GM18499 (cell line): ENCODE data around the gene TSR3.
"Not testable (repeated sequence)": the region's sequence is repeated elsewhere in the genome, so short reads cannot be mapped to it uniquely, and the experiment has no call there.

ENCODE experiments used
- ATAC-seq: cut with Tn5 transposase; IDR thresholded peaks from one replicate; pipeline ENCODE4 v1.9.1; 2021; ENCODE audit warnings: moderate number of reproducible peaks; ENCODE audit not compliant: insufficient read depth, unreplicated experiment

TSR3 gene

GRCh38 chr16:1340730-1341494 lies 10.8 kb downstream of the TSR3 start:
- no peak for ATAC-seq

GRCh38 chr16:1338855-1339675 lies 12.6 kb downstream of the TSR3 start:
- ATAC-seq: no peak

GRCh38 chr16:1338119-1338730 lies 13.5 kb downstream of the TSR3 start:
- ATAC-seq: no peak

GRCh38 chr16:1337486-1337885 lies 14.2 kb downstream of the TSR3 start:
- no peak for ATAC-seq

GRCh38 chr16:1336619-1337018 lies 15.1 kb downstream of the TSR3 start:
- no peak for ATAC-seq

GRCh38 chr16:1335996-1336395 lies 15.7 kb downstream of the TSR3 start:
- no peak for ATAC-seq

- no peak for ATAC-seq
These were observed 16.3 kb downstream of the TSR3 start for GRCh38 chr16:1335211-1335971.

GRCh38 chr16:1334739-1335138 lies 16.9 kb downstream of the TSR3 start:
- ATAC-seq: no peak

- ATAC-seq: no peak
These were observed 17.6 kb downstream of the TSR3 start for GRCh38 chr16:1333854-1334700.

- no peak for ATAC-seq
These were observed 18.4 kb downstream of the TSR3 start, which contains the start of gene BAIAP3 for GRCh38 chr16:1333149-1333812. TSS of gene BAIAP3 (plus strand) at chr16:1333645. CDS start at chr16:1338550, 4,905 bp downstream.

GRCh38 chr16:1332618-1333148 lies 19.0 kb downstream of the TSR3 start:
- no peak for ATAC-seq

- no peak for ATAC-seq
These were observed 19.7 kb downstream of the TSR3 start for GRCh38 chr16:1331712-1332617.

GRCh38 chr16:1330931-1331711 lies 20.6 kb downstream of the TSR3 start:
- ATAC-seq: no peak

- no peak for ATAC-seq
These were observed 21.3 kb downstream of the TSR3 start for GRCh38 chr16:1330260-1330914.

- not testable (repeated sequence) for ATAC-seq
These were observed 22.7 kb downstream of the TSR3 start for GRCh38 chr16:1328961-1329360.

- ATAC-seq: not testable (repeated sequence)
These were observed 23.5 kb downstream of the TSR3 start for GRCh38 chr16:1328136-1328535.

GRCh38 chr16:1327619-1327947 lies 24.1 kb downstream of the TSR3 start:
- no peak for ATAC-seq
